ENCODE data around the gene GSG1L.

DNA sequence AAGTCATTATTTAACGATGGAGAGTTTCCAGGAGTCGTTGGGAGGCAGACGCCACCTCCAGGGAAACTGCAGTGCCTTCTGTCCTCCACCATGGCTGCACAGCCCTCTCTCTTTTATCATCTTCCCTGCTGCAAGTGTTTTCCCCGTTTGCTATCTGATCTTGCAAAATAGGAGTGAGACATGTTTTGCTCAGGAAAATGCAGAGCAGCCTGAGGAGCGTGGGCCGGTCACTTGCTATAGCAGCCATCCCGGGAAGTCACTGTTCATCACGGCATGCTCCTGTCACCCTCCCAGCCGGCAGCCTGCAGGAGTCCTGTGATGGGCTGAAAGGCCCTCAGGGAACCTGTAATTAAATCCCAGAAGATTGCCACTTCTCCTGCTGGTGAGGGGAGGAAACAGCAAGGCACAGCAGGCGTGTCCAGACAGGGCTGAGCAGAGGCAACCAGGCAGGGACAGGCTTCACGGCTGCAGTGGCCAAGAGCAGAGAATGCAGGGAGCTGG lies 143.1 kb downstream of the GSG1L start:
- TF ChIP-seq POLR2A (conservative IDR thresholded peaks at IDR 0.05) = no peak
- no peak for TF ChIP-seq CHCHD3 (CRISPR knock-in tag; IDR thresholded peaks at IDR 0.05)

Data from K562 (cell line).